Spleen (tissue), 11 donors: Measurements from ENCODE around the gene ADAT2. TPM values are rescaled to one million over a fixed set of nuclear protein-coding genes. Genes with fewer than 3 reads are reported as not detected.

Experiments used
- DNase-seq: peaks from one replicate; pipeline ENCODE4 v3.0.0-alpha.2; 2020
- H3K27ac ChIP-seq, 8 donors: fragments of 200-600 bp; sonication (generic) in 7 of 8; 1 replicate in 4 of 8; 2 replicates in 4 of 8; pipeline versions ENCODE4 v1.5.0 to v1.8.0; 2016 to 2021; ENCODE audit warnings: inconsistent platforms in 4 of 8, mild to moderate bottlenecking in 4 of 8, moderate library complexity in 1 of 8
- H3K27me3 ChIP-seq, 7 donors: fragments of 200-600 bp; sonication (generic) in 6 of 7; replicated peaks in 1 of 7; 1 replicate in 4 of 7; 2 replicates in 3 of 7; pipeline versions ENCODE4 v1.5.0 to v1.8.0; 2016 to 2021; ENCODE audit warnings: inconsistent platforms in 3 of 7, mild to moderate bottlenecking in 1 of 7
- H3K36me3 ChIP-seq, 6 donors: fragments of 200-600 bp; sonication (generic) in 5 of 6; 1 replicate in 4 of 6; 2 replicates in 2 of 6; pipeline versions ENCODE4 v1.5.0 to v1.8.0; 2016 to 2021; ENCODE audit warnings: inconsistent platforms in 2 of 6
- H3K4me1 ChIP-seq, 6 donors: fragments of 200-600 bp; sonication (generic) in 5 of 6; 1 replicate in 3 of 6; 2 replicates in 3 of 6; pipeline versions ENCODE4 v1.5.0 to v1.8.0; 2016 to 2021; ENCODE audit warnings: inconsistent platforms in 3 of 6
- H3K4me3 ChIP-seq, 8 donors: fragments of 200-600 bp; sonication (generic) in 7 of 8; 1 replicate in 4 of 8; 2 replicates in 4 of 8; pipeline versions ENCODE4 v1.5.0 to v1.8.0; 2016 to 2021; ENCODE audit warnings: inconsistent platforms in 4 of 8, mild to moderate bottlenecking in 4 of 8, moderate library complexity in 2 of 8
- H3K9me3 ChIP-seq, 8 donors: fragments of 200-600 bp; sonication (generic) in 7 of 8; 1 replicate in 4 of 8; 2 replicates in 4 of 8; pipeline versions ENCODE4 v1.5.0 to v1.8.0; 2016 to 2021; ENCODE audit warnings: inconsistent platforms in 4 of 8
- CTCF ChIP-seq, 11 experiments: fragments of 200-600 bp in 7 of 11; fragments of 450-650 bp in 4 of 11; sonication (generic) in 4 of 11; IDR thresholded peaks in 8 of 11; conservative IDR thresholded peaks in 3 of 11; 1 replicate in 7 of 11; 2 replicates in 4 of 11; pipeline versions ENCODE4 v1.4.0 to v1.8.0; 2016 to 2021; ENCODE audit warnings: antibody characterized with exemption in 11 of 11, inconsistent platforms in 4 of 11, mild to moderate bottlenecking in 1 of 11
- POLR2A ChIP-seq, 3 donors: fragments of 450-650 bp; IDR thresholded peaks; one replicate each; pipeline ENCODE4 v1.5.1; 2017; ENCODE audit warnings: antibody characterized with exemption in 3 of 3, mild to moderate bottlenecking in 1 of 3
- POLR2AphosphoS5 ChIP-seq, 3 donors: sonication (generic); formaldehyde crosslinking; IDR thresholded peaks; one replicate each; pipeline ENCODE4 v1.5.1; 2017; ENCODE audit warnings: antibody characterized with exemption in 3 of 3
- WGBS, 5 donors: extraction: QIAGEN DNeasy Blood & Tissue Kit in 3 of 5; methylation state at CpG; one replicate each; pipeline versions ENCODE4 v1.1.5 to v1.1.7; 2013 to 2018; 5-methylcytosine and 5-hydroxymethylcytosine counted together
- intact Hi-C: fragments of 100-400 bp; cut with DNase I; formaldehyde crosslinking; loops from one replicate; pipeline ENCODE4 v1.15.0; 2023; ENCODE audit warnings: low total_unique reads
- polyA plus RNA-seq, 3 donors: library from polyadenylated mRNA; stranded (reverse); fragments of 200-250 nt; gene quantifications; one replicate each; pipeline ENCODE4 v1.2.1, GENCODE V29; 2013
- total RNA-seq, 7 donors: library from RNA; depleted of rRNA in 3 of 7; stranded (reverse); fragments of >200 nt in 3 of 7; fragmentation: NEBNext Ultra II Directional in 4 of 7; extraction: Animal tissue kit (Norgen Biotek cat#: 25700) in 4 of 7; gene quantifications; one replicate each; pipeline versions ENCODE4 v1.1.0 to v1.2.1, GENCODE V29; 2016 to 2021
- donor health status: healthy with polysubstance abuse.
- donor health status: DM: no; HTN: no; CAD: no; lungs with moderate emphysema.
- donor health status: DM: no; HTN: no; CAD: no.
- donor health status: Bipolar disorder and iron deficiency.
- donor health status: healthy.
- donor health status: DM: no; HTN: no; CAD: no.
- donor health status: DM: yes; HTN: yes; CAD: no.

Gene ADAT2
- total and polyA plus RNA-seq, 10 donors: 5.4 to 17.8 (median 9.8) TPM

DNA sequence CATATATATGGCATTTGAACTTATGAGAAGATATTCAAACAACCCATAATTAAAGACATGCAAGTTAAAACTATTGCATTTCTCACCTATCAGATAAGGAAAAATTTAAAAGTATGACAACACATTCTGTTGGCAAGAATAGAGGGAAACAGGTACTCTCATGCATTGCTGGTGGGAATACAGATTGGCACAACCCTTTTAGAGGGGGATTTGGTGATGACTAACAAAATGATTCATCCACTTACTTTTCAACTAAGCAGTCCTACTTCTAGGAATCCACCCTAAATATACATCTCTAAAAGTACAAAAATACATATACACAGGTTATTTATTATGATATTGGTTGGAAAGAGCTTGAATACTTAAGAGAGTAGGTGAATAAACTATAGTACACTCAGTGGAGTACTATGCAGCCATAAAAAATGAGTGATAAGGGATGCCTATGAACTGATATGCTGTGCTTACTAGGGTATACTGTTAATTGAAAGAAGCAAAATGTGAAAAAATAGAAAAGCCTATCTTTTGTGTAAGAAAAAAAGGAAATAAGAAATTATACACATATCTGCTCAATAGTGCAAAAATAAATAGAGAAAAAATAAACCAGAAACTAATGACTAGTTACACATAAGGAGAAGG, 42.2 kb downstream of the ADAT2 start:
- no peak overlapping the region for H3K27ac ChIP-seq
- intact Hi-C loops: no loop called here
- no peak overlapping the region for H3K4me3 ChIP-seq
- H3K4me1 ChIP-seq: no peaks in the 10 kb centered on the region
- H3K36me3 ChIP-seq: no peaks in the 10 kb centered on the region
- TF ChIP-seq POLR2A (IDR thresholded peaks at IDR 0.05): no peak
- TF ChIP-seq POLR2AphosphoS5 (IDR thresholded peaks at IDR 0.05): no peak
- no peak for TF ChIP-seq CTCF (IDR thresholded peaks at IDR 0.05 in 8 of 11, conservative IDR thresholded peaks at IDR 0.05 in 3 of 11)
- H3K9me3 ChIP-seq: peaks cover 0 to 6% (median 0%) of the 10 kb centered on the region in 8 donors
- DNase-seq: no peak
- H3K27me3 ChIP-seq: no peaks in the 10 kb centered on the region

DNA sequence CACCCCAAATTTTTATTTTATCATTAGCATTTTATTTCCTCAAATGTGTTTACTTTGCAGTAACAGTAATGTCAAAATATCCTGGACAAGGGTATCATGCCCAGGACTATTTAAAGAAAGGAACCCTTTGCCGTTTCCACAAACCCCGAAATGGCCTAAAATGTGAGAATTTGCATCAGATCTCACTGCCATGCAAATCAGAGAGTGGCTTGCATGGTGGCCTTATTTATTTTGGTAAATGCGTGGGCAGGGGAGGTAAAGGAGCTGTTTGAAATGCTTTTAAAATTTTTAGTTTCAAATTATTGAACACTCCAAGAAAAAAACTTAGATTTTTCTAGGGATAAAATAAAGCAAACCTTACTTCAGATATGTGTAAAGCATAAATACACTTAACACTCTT, 43.8 kb downstream of the ADAT2 start:
- WGBS, 5 donors: 72 to 90% (median 82%) methylated on average over 3 of the region's 3 CpGs
- no peaks in the 10 kb centered on the region for H3K27me3 ChIP-seq
- TF ChIP-seq POLR2AphosphoS5 (IDR thresholded peaks at IDR 0.05): no peak
- TF ChIP-seq CTCF (IDR thresholded peaks at IDR 0.05 in 8 of 11, conservative IDR thresholded peaks at IDR 0.05 in 3 of 11): no peak
- no peak for TF ChIP-seq POLR2A (IDR thresholded peaks at IDR 0.05)
- no peaks in the 10 kb centered on the region for H3K36me3 ChIP-seq
- no peak for DNase-seq
- intact Hi-C loops: no loop called here
- H3K4me3 ChIP-seq: no peak overlapping the region
- H3K4me1 ChIP-seq: no peaks in the 10 kb centered on the region
- peaks cover 0 to 6% (median 0%) of the 10 kb centered on the region in 8 donors for H3K9me3 ChIP-seq
- no peak overlapping the region for H3K27ac ChIP-seq

DNA sequence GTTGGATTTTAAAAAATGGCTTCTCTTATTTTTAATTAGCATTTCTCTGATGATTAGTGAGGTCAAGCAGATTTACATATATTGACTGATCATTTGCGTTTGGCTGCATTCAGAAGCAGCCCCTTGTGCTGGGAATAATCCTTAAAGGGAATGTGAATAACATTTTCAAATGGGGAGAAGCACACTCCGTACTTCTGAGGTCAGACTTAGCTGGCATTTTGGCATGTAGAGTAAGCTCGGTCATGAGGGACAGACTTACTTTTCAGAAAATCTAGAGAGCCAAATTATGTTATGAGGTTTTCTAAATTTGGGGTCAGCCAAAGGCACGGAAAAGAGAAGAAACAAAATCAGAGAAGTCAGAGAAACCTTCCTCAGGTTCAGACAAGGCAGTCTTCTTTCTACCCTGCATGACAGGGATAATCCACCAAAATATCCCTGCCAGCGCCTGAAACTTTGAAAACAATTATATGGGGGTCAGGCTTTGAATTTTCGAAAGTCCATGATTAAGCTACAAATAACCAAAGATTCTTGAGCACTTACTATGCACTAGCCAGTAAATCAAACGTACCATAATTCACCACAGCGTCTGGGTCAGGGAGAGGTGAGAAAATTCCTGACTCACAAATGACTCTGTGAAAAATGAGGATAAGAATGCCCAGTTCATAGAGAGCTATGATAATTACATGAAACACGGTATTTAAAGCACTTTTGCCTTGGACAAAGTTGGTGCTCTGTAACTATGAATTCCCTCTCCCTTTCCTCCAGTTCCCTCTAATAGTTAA, 44.9 kb downstream of the ADAT2 start:
- Histone ChIP-seq H3K36me3 (no peaks in the 10 kb centered on the region), H3K4me3 (no peak overlapping the region), H3K27me3 (no peaks in the 10 kb centered on the region), H3K4me1 (peaks cover 3 to 10% (median 7%) of the 10 kb centered on the region in 6 donors), H3K27ac (no peak overlapping the region), H3K9me3 (peaks cover 0 to 6% (median 0%) of the 10 kb centered on the region in 8 donors)
- intact Hi-C loops: no loop called here
- DNase-seq: no peak
- WGBS, 5 donors: 83 to 92% (median 88%) methylated on average over 9 of the region's 9 CpGs
- TF ChIP-seq POLR2A (IDR thresholded peaks at IDR 0.05) (no peak), POLR2AphosphoS5 (IDR thresholded peaks at IDR 0.05) (no peak), CTCF (IDR thresholded peaks at IDR 0.05 in 8 of 11, conservative IDR thresholded peaks at IDR 0.05 in 3 of 11) (no peak)

GRCh38 chr6:143402721-143403336, 47.7 kb downstream of the ADAT2 start:
- whole genome bisulfite sequencing, 5 donors: 93 to 96% (median 95%) methylated on average over 7 of the region's 7 CpGs

More at GRCh38 chr6:143402721-143403336, 47.7 kb downstream of the ADAT2 start:
- no peaks in the 10 kb centered on the region for H3K9me3 ChIP-seq
- H3K4me1 ChIP-seq: peaks cover 5 to 18% (median 12%) of the 10 kb centered on the region in 6 donors
- H3K27ac ChIP-seq: no peak overlapping the region
- H3K4me3 ChIP-seq: no peak overlapping the region
- TF ChIP-seq POLR2A (IDR thresholded peaks at IDR 0.05) (no peak), CTCF (IDR thresholded peaks at IDR 0.05 in 8 of 11, conservative IDR thresholded peaks at IDR 0.05 in 3 of 11) (no peak), POLR2AphosphoS5 (IDR thresholded peaks at IDR 0.05) (no peak)
- H3K36me3 ChIP-seq: no peaks in the 10 kb centered on the region
- no peak for DNase-seq
- intact Hi-C loops: no loop called here
- H3K27me3 ChIP-seq: no peaks in the 10 kb centered on the region
